Stomach smooth muscle (tissue), 2 donors: ENCODE measurements around the gene PDE3B.
"Not testable (repeated sequence)": the region's sequence is repeated elsewhere in the genome, so short reads cannot be mapped to it uniquely, and the experiment has no call there.

Source experiments
- H3K27ac ChIP-seq: one replicate; pipeline ENCODE4 v1.7.0; 2013; ENCODE audit warnings: mild to moderate bottlenecking, low read length, inconsistent platforms
- H3K27me3 ChIP-seq, 2 donors: one replicate each; pipeline ENCODE4 v1.7.0; 2013; ENCODE audit warnings: low read length in 2 of 2; ENCODE audit not compliant: insufficient read depth in 2 of 2, control insufficient read depth in 1 of 2
- H3K36me3 ChIP-seq, 2 donors: one replicate each; pipeline ENCODE4 v1.7.0; 2013; ENCODE audit warnings: low read length in 2 of 2; ENCODE audit not compliant: control insufficient read depth in 2 of 2, insufficient read depth in 2 of 2
- H3K4me1 ChIP-seq: one replicate; pipeline ENCODE4 v1.7.0; 2013; ENCODE audit warnings: low read length; ENCODE audit not compliant: control insufficient read depth, insufficient read depth
- H3K4me3 ChIP-seq, 2 donors: one replicate each; pipeline ENCODE4 v1.7.0; 2013; ENCODE audit warnings: low read length in 2 of 2
- H3K9ac ChIP-seq, 2 donors: one replicate each; pipeline ENCODE4 v1.7.0; 2013; ENCODE audit warnings: low read length in 2 of 2, mild to moderate bottlenecking in 1 of 2
- H3K9me3 ChIP-seq, 2 donors: one replicate each; pipeline ENCODE4 v1.7.0; 2013; ENCODE audit warnings: low read length in 2 of 2; ENCODE audit not compliant: control insufficient read depth in 2 of 2
- donor health status: healthy.
- donor health status: Pancreatic carcinoma.

The PDE3B gene

DNA sequence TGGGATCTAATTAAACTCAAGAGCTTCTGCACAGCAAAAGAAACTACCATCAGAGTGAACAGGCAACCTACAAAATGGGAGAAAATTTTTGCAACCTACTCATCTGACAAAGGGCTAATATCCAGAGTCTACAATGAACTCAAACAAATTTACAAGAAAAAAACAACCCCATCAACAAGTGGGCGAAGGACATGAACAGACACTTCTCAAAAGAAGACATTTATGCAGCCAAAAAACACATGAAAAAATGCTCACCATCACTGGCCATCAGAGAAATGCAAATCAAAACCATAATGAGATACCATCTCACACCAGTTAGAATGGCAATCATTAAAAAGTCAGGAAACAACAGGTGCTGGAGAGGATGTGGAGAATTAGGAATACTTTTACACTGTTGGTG is 240.1 kb downstream of the PDE3B start:
- not testable (repeated sequence) for H3K27ac ChIP-seq, H3K27me3 ChIP-seq, H3K4me1 ChIP-seq, H3K4me3 ChIP-seq, H3K9ac ChIP-seq, H3K36me3 ChIP-seq, H3K9me3 ChIP-seq

DNA sequence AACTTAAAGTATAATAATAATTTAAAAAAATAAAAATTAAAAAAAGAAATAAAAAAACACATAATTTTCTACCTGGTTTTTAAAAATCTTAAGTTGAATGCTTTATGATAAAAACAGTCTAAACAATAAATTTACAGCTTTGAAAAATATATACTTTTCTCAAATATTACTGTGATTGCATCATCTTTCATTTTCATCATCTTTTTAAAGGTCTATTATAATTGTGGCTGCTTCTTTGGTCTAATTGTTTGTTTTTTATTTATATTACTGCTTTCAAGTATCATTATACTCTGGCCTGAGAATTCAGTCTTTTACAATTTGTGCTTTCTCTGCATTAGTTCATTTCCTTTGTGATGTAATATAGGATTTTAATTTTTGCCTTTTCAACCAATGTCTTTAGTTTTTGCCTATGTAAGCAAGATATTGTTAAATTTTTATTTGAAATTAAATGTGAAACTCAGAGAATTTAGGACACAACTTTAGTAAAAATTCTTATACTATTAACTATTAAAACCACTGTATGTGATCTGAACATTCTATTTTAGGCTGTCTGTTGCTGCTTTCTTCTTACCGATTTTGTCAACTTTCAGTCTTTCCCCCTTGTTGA is 241.2 kb downstream of the PDE3B start:
- H3K9me3 ChIP-seq = no peaks in the 10 kb centered on the region
- no peak overlapping the region for H3K27ac ChIP-seq
- H3K9ac ChIP-seq = no peak overlapping the region
- no peaks in the 10 kb centered on the region for H3K27me3 ChIP-seq
- no peak overlapping the region for H3K4me3 ChIP-seq
- no peaks in the 10 kb centered on the region for H3K36me3 ChIP-seq
- no peaks in the 10 kb centered on the region for H3K4me1 ChIP-seq

DNA sequence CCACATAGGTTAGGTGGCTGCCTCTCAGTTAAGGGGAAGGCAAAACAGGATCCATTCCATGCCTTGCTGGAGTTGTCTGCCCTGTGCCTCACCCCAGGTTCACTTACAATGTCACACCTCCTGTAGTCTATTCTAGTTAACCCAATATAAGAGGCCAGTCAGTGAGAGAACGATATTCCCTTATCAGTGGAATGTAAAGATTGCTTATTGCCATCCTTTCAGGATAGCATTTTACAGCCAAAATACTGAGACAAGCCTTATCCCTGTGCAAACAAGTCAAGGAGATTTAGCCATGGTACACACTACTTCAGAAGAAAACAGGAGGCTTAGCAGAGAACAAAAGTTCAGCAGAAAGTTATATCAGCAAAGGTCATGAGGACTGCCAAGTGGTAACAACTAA is 242.9 kb downstream of the PDE3B start:
- H3K36me3 ChIP-seq = no peaks in the 10 kb centered on the region
- H3K9ac ChIP-seq = no peak overlapping the region
- no peaks in the 10 kb centered on the region for H3K27me3 ChIP-seq
- no peak overlapping the region for H3K27ac ChIP-seq
- H3K9me3 ChIP-seq = no peaks in the 10 kb centered on the region
- peaks cover 7% of the 10 kb centered on the region for H3K4me1 ChIP-seq
- H3K4me3 ChIP-seq = no peak overlapping the region

DNA sequence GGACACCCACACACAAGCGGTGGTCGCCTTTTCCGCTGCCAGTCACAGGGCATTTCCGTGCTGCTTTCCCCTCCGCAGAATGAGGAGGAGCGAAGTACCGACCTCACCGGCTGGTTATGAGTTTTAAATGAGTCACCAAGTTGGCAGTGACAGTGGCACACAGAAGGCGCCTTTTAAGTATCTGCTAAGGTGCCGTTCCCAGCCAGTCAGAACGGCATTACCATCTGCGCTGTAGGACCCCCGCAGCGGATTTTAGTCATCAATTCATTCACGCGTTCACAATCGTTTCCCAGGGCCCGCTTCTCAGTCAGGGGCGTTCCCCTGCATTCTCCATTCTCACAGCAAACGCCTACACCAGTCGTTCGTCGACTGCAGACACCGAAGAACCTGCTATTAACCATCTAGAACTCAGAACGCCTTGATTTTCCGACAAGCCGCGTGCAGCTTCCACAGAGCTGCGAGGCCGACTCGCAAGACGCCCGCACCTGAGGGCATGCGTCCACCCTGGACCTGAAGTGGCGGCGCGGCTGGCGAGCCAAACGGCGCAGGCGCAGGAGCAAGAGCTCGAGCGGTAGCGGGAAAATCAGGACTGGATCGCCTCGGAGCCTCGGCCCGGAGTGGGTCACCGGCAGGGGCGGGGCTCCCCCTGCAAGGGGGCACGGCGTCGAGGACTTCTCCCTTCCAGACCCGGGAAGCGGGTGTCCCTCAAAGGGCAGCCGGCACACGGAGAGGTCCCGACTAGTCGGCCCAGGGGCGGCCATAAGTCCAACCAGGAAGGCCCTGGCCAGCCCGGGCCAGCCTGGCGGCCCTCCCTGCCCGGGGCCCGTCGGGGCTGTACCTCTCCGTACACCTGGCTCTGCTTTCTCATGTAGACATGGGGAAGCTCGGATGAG is 247.8 kb downstream of the PDE3B start:
- Histone ChIP-seq H3K4me3 (peak overlapping the region; percentile 91 to 96), H3K9me3 (no peaks in the 10 kb centered on the region), H3K4me1 (peaks cover 7% of the 10 kb centered on the region), H3K36me3 (no peaks in the 10 kb centered on the region), H3K9ac (peak overlapping the region; percentile 78), H3K27me3 (no peaks in the 10 kb centered on the region), H3K27ac (peak overlapping the region; percentile 68)

DNA sequence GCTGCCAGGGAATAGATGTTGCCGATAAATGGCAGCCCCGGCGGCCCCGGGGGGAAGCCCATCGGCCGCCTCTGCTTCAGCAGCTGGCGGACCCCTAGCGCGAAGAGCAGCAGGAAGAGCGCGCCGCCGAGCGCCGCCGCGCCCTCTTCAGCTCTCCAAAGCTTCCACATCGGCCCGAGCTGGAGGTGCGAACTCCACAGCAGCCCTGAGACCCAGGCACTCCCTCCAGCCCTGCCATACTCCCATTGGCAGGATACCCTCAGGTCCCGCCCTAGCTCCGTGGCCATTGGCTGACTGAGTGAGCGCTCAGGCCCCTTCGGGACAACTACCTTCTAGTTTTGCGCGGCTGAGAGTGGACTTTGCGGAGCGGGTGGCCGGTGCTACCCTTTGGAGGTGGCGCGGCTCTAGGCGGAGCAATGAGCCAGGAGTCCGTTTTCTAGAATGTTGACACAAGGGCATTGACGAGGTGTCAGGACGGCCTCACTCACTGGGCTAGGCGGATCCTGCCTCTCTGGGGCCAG is 248.5 kb downstream of the PDE3B start, which contains the start of gene CYP2R1:
Gene CYP2R1, minus strand, starts transcription at position 196 of the 521 bp plus-strand sequence. Its CDS starts 26 bp downstream, at position 170.
- Histone ChIP-seq H3K27ac (peak within 1 kb of the TSS; percentile 68), H3K4me3 (peak within 1 kb of the TSS; percentile 91 to 96)

DNA sequence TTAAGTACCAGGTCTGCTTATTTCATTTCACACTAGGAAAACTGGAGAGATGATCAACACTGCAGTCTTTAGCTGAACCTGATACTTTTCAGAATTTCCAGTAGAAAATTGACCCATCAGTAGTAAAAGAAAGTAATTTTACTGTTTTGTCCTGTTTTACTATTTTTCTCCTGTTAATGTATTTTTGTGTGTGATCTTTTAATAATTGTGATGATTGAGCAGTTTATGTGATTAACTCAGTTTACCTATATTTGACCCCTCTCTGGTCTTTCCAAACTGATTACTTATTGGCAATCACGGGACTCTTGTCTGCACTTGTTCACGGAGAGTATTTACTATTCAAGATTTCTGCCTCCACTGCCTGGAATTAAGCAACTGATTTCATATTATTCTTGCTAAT is 249.0 kb downstream of the PDE3B start:
- no peak overlapping the region for H3K9ac ChIP-seq

More for the DNA sequence above, 248.5 kb downstream of the PDE3B start, which contains the start of gene CYP2R1:
- no peaks in the 10 kb centered on the region for H3K36me3 ChIP-seq
- no peaks in the 10 kb centered on the region for H3K9me3 ChIP-seq
- H3K4me1 ChIP-seq = peaks cover 7% of the 10 kb centered on the region
- peak within 1 kb of the TSS; percentile 78 for H3K9ac ChIP-seq
- H3K27me3 ChIP-seq = no peaks in the 10 kb centered on the region

DNA sequence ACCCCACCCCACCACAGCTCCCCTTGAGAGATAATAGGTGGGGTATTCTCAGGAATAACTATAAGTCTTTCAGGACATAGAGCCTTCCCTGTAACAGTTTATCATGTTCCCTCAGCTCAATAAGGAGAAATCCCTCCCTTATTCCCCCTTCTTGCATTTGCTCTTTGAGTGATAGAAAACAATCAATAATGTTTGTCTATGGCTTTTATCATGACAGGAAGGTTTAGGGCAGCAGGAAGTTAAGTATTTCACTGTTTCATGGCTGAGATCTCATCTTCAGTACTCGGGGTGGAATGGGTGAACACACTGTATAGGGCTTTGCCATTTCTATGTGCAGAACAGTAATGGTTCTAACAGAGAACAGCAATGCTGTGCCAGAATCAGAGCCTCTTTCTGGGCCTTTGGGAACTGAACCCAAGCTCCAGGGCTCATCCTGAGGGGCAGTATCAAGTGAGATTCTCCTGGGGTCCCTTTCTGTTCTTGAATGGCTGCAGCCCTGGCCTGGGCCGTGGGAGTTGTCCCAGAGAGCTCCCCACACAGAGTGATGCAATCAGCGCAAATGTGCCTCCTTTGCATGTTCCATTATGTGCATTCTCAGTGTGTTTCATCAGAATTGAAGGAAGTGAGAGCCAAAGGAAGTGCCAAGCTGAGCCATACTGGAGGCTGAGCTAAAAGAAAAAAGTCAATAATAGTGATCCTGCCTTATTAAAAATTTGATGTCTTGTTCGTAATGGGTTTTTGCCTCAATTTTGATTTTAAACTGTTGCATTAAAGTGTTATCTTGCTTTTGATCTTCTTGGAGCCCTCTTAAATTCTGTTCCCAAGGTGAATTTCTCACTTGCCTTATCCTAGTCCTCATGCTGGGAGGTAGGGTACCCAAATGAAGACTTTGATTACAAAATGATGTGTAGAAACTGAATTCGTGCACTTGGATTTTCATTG is 251.3 kb downstream of the PDE3B start:
- Histone ChIP-seq H3K4me1 (peaks cover 7% of the 10 kb centered on the region), H3K9me3 (no peaks in the 10 kb centered on the region), H3K36me3 (no peaks in the 10 kb centered on the region), H3K9ac (no peak overlapping the region), H3K4me3 (no peak overlapping the region), H3K27me3 (peaks cover 3 to 4% of the 10 kb centered on the region in 2 donors), H3K27ac (no peak overlapping the region)

More for the DNA sequence above, 249.0 kb downstream of the PDE3B start:
- Histone ChIP-seq H3K27ac (peak overlapping the region; percentile 68), H3K27me3 (no peaks in the 10 kb centered on the region), H3K9me3 (no peaks in the 10 kb centered on the region), H3K4me1 (peaks cover 7% of the 10 kb centered on the region), H3K36me3 (no peaks in the 10 kb centered on the region), H3K4me3 (peak overlapping the region; percentile 91 to 96)

DNA sequence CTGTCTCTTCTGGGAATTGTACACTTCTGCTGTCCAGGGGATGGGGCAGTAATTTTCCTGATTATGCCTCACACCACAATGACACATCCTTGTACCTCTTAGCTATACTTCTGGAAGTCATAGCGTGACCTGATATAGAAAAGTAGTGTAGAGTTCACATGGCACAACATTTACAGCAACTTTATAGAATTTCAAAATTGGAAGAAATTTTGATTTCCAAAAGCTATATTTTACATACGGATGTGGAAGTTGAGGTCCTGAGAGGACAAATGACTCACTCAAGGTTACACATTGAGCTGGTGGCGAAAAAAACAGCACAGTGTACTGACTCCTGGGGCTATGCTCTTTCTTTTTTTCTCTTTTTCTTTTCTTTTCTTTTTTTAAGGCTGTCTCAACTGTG is 254.8 kb downstream of the PDE3B start:
- no peak overlapping the region for H3K4me3 ChIP-seq
- no peaks in the 10 kb centered on the region for H3K4me1 ChIP-seq
- H3K27me3 ChIP-seq = peaks cover 3 to 18% of the 10 kb centered on the region in 2 donors
- no peak overlapping the region for H3K9ac ChIP-seq
- no peaks in the 10 kb centered on the region for H3K36me3 ChIP-seq
- H3K9me3 ChIP-seq = no peaks in the 10 kb centered on the region
- no peak overlapping the region for H3K27ac ChIP-seq

DNA sequence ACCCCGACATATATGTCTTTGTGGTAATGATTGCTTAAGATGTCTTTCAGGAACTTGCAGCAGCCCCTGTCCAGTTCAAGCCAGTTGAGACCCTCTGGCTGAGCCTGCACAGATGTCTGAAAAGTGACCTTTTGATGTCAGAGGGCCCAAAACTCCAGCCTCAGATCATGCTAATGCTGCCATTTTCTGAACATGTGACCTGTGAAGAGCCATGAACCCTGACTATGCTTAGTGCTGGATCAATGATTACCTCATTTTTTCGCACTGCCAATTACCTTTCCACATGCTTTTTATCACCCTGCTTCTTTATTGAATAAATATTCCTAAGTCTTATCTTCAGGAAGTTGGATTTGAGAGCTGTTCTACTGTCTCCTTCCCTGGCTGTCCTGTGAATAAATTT is 255.3 kb downstream of the PDE3B start:
- Histone ChIP-seq H3K9me3 (no peaks in the 10 kb centered on the region), H3K36me3 (no peaks in the 10 kb centered on the region), H3K9ac (no peak overlapping the region), H3K4me1 (no peaks in the 10 kb centered on the region), H3K27ac (no peak overlapping the region), H3K4me3 (no peak overlapping the region), H3K27me3 (peaks cover 3 to 18% of the 10 kb centered on the region in 2 donors)

DNA sequence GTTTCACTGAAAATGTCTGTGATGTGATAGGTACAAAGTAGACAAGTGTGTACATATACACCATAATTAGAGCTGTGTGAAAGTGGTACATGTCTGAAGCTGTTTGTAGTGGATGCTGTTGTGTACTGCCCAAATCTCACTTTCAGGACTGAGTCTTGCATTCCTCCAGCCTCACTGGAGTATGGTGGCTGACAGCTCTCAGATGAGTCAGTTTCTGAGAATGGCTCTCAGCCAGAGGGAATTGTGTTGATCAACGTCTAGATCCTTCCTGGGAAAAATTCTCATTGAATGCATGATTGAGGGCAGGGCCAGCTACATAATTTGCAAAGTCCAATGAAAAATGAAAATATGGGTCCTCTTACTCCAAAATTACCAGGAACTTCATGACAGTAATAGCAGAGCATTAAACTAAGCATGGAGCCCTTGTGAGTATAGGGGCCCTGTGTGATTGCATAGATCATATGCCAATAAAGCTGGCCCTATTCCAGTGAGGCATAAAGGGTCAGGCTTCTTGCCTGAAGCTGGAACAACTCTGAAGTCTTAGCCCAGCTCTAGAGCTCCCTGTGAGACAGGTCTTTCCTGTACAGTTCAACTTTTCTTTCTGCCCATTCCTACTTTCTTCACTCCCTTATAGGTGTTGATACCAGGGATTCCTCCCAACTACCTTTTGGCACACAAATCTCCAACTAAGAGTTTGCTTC is 259.2 kb downstream of the PDE3B start:
- H3K36me3 ChIP-seq = no peaks in the 10 kb centered on the region
- no peak overlapping the region for H3K27ac ChIP-seq
- H3K4me1 ChIP-seq = peaks cover 5% of the 10 kb centered on the region
- no peak overlapping the region for H3K4me3 ChIP-seq
- peaks cover 3 to 33% of the 10 kb centered on the region in 2 donors for H3K27me3 ChIP-seq
- H3K9ac ChIP-seq = no peak overlapping the region
- no peaks in the 10 kb centered on the region for H3K9me3 ChIP-seq
